H1 (cell line): ENCODE measurements around the gene LYRM4. TPM values are rescaled to one million over a fixed set of nuclear protein-coding genes. Genes with fewer than 3 reads are reported as not detected.

ENCODE experiments used
- CTBP2 ChIP-seq: IDR thresholded peaks from 2 replicates; pipeline ENCODE4 v1.7.0; 2011; ENCODE audit warnings: borderline replicate concordance, mild to moderate bottlenecking, moderate library complexity, mixed read lengths, low read length; ENCODE audit not compliant: insufficient read depth, insufficient read length
- EZH2 ChIP-seq: fragments of 200-600 bp; sonication (generic); IDR thresholded peaks from 2 replicates; pipeline ENCODE4 v1.7.1; 2012; ENCODE audit warnings: low read depth, mild to moderate bottlenecking, moderate library complexity, low read length, inconsistent platforms; ENCODE audit not compliant: severe bottlenecking
- GABPA ChIP-seq: IDR thresholded peaks from 2 replicates; pipeline ENCODE4 v1.6.1; 2011; ENCODE audit warnings: mild to moderate bottlenecking, low read length, moderate library complexity, borderline replicate concordance; ENCODE audit not compliant: insufficient read depth
- SP1 ChIP-seq: IDR thresholded peaks from 2 replicates; pipeline ENCODE4 v1.6.1; 2011; ENCODE audit warnings: low read depth, low read length
- polyA plus RNA-seq, 7 experiments: library from polyadenylated mRNA; depleted of rRNA in 3 of 7; stranded (reverse) in 5 of 7; unstranded in 2 of 7; fragments of >200 nt in 5 of 7; fragments of 200-250 nt in 2 of 7; gene quantifications; 1 replicate in 5 of 7; 2 replicates in 1 of 7; 4 replicates in 1 of 7; pipeline versions ENCODE4 v1.2.1 to v1.2.3, GENCODE V29; 2011 to 2013; ENCODE audit warnings: missing spikeins in 2 of 7, mixed read lengths in 2 of 7
- total RNA-seq: library from RNA; stranded (reverse); fragmentation: NEBNext Ultra II Directional; extraction: Animal tissue kit (Norgen Biotek cat#: 25700); gene quantifications from 2 replicates; pipeline ENCODE4 v1.2.1, GENCODE V29; 2021

LYRM4 gene
- total and polyA plus RNA-seq, 2 of the 8 experiments (the other 6 are each of a cell fraction or from before 2014, with no cell fraction given), result 56.6 to 62.8 TPM

GRCh38 chr6:5153186-5153585 is 107.6 kb downstream of the LYRM4 start (continued):
- no peak for TF ChIP-seq EZH2
- no peak for TF ChIP-seq SP1
- TF ChIP-seq GABPA, result no peak
- TF ChIP-seq CTBP2, result no peak
- TF ChIP-seq, all 59 proteins: peak for 0
